Activated CD4-positive, alpha-beta T cell treated with anti-CD3 and anti-CD28 coated beads, Interleukin-2, amount 10 ng/mL, durations not matched to agents 24 days and 14 days (primary cell): ENCODE data around the gene CHKA. TPM values are rescaled to one million over a fixed set of nuclear protein-coding genes. Genes with fewer than 3 reads are reported as not detected.
"Not testable (repeated sequence)": the region's sequence is repeated elsewhere in the genome, so short reads cannot be mapped to it uniquely, and the experiment has no call there.

ENCODE experiments used
- DNase-seq: peaks from one replicate; pipeline ENCODE4 v3.0.0; 2022
- H3K27ac Mint-ChIP-seq: one replicate; pipeline ENCODE4 v1.8.0; 2022; ENCODE audit warnings: mild to moderate bottlenecking, mixed read lengths
- H3K27me3 Mint-ChIP-seq: one replicate; pipeline ENCODE4 v1.8.0; 2022; ENCODE audit warnings: mixed read lengths
- H3K36me3 Mint-ChIP-seq: one replicate; pipeline ENCODE4 v1.8.0; 2022; ENCODE audit warnings: low read depth, mild to moderate bottlenecking, mixed read lengths
- H3K4me1 Mint-ChIP-seq: one replicate; pipeline ENCODE4 v1.8.0; 2021; ENCODE audit warnings: mixed read lengths
- H3K4me3 Mint-ChIP-seq: one replicate; pipeline ENCODE4 v1.8.0; 2022; ENCODE audit warnings: mild to moderate bottlenecking, moderate library complexity, mixed read lengths
- H3K9me3 Mint-ChIP-seq: one replicate; pipeline ENCODE4 v1.8.0; 2021; ENCODE audit warnings: mixed read lengths
- intact Hi-C: fragments of 100-400 bp; cut with micrococcal nuclease; formaldehyde crosslinking; loops from one replicate; pipeline ENCODE4 v1.15.1; 2023
- total RNA-seq: library from RNA; stranded (reverse); gene quantifications from 2 replicates; pipeline ENCODE4 v1.2.3, GENCODE V29; 2022

Gene CHKA
- total RNA-seq, 1 donor from 2014 or later: 15.1 TPM

DNA sequence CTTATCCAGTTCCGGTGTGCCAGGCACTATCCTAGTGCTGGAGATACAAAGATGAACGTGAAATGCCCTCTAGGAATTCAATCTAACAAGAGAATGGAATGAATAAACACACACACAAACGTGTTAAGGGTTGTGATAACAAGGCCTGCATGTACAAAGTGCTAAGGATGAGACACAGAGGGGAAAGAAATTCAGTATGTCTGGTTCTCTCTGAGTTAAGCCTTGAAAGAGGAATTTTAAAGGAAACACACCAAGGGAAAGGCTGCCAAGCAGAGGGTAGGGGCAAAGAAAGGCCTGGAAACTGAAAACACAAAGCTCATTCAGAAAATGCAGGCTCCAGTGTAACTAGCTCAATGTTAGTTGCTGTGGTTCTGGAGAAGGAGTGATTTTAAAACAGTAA, 4.2 kb downstream of the CHKA start:
- peaks cover 6% of the 10 kb centered on the region for H3K4me1 Mint-ChIP-seq
- H3K9me3 Mint-ChIP-seq: no peaks in the 10 kb centered on the region
- peaks cover 4% of the 10 kb centered on the region for H3K36me3 Mint-ChIP-seq

GRCh38 chr11:68116126-68116525, 5.1 kb downstream of the CHKA start:
- intact Hi-C loops: no loop called here
- no peak for DNase-seq
- Mint-ChIP-seq H3K27ac (no peak overlapping the region), H3K27me3 (no peaks in the 10 kb centered on the region), H3K4me1 (peaks cover 6% of the 10 kb centered on the region), H3K9me3 (no peaks in the 10 kb centered on the region), H3K4me3 (no peak overlapping the region), H3K36me3 (peaks cover 4% of the 10 kb centered on the region)

More for the DNA sequence above, 4.2 kb downstream of the CHKA start:
- Mint-ChIP-seq H3K27ac (no peak overlapping the region), H3K27me3 (no peaks in the 10 kb centered on the region), H3K4me3 (no peak overlapping the region)
- no peak for DNase-seq
- intact Hi-C loops: no loop called here

DNA sequence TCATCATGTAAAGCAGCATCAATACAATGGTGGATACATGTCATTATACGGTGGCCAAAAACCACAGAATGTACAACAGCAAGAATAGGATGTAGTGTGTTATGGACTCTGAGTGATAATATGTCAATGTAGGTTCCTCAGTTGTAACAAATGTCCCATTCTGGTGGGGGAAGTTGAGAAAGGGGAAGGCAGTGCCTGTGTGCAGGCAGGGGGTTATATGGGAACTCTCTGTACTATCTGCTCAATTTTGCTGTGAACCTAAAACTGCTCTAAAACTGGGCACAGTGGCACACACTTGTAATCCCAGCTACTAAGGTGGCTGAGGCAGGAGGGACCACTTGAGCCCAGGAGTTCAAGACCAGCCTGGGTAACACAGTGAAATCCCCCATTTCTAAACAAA, 5.9 kb downstream of the CHKA start:
- Mint-ChIP-seq H3K27me3 (no peaks in the 10 kb centered on the region), H3K4me1 (peaks cover 6% of the 10 kb centered on the region), H3K36me3 (peaks cover 4% of the 10 kb centered on the region), H3K4me3 (no peak overlapping the region), H3K27ac (no peak overlapping the region), H3K9me3 (no peaks in the 10 kb centered on the region)
- DNase-seq: no peak
- intact Hi-C loops: no loop called here

- no peak overlapping the region for H3K4me3 Mint-ChIP-seq
- H3K4me1 Mint-ChIP-seq: peaks cover 4% of the 10 kb centered on the region
- no peaks in the 10 kb centered on the region for H3K9me3 Mint-ChIP-seq
- H3K27ac Mint-ChIP-seq: no peak overlapping the region
- peaks cover 2% of the 10 kb centered on the region for H3K36me3 Mint-ChIP-seq
- intact Hi-C loops: no loop called here
- no peaks in the 10 kb centered on the region for H3K27me3 Mint-ChIP-seq
- no peak for DNase-seq
These were observed 7.2 kb downstream of the CHKA start for GRCh38 chr11:68113986-68114385.

GRCh38 chr11:68107689-68108088, 13.5 kb downstream of the CHKA start:
- no peak for DNase-seq
- Mint-ChIP-seq H3K4me1 (no peaks in the 10 kb centered on the region), H3K27me3 (peaks cover 1% of the 10 kb centered on the region), H3K27ac (no peak overlapping the region), H3K36me3 (no peaks in the 10 kb centered on the region), H3K9me3 (no peaks in the 10 kb centered on the region), H3K4me3 (no peak overlapping the region)
- intact Hi-C loops: no loop called here

DNA sequence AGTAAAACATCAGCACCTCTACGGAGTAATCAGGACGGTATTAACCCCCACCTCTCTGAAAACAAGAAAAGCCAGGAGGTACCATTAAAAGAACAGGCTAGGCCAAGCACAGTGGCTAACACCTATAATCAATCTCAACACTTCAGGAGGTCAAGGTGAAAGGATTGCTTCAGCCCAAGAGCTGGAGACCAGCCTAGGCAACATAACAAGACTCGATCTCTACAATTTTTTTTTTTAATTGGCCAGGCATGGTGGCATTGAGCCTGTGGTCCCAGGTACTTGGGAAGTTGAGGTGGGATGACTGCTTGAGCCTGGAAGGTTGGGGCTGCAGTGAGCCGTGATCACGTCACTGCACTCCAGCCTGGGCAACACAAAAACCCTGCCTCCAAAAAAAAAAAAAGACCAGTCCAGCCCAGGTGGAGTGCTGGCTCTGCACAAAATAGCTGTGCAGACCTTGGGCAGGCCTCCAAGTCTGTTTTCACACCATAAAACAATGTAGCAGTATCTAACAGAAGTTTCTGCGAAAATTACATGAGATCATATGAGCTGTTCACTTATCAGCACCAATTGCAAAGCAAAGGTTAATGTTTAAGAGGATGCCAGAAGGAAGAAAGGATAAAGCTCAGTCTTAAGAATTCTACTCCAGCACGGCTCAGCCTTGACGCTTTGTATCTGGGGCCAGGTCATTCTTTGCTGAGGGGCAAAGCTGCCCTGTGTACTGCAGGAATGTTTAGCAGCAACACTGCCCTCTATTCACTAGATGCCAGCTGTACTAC, 14.8 kb downstream of the CHKA start:
- no peaks in the 10 kb centered on the region for H3K4me1 Mint-ChIP-seq
- no peak for DNase-seq
- no peaks in the 10 kb centered on the region for H3K36me3 Mint-ChIP-seq
- no peaks in the 10 kb centered on the region for H3K9me3 Mint-ChIP-seq
- no peak overlapping the region for H3K4me3 Mint-ChIP-seq
- intact Hi-C loops: no loop called here
- H3K27me3 Mint-ChIP-seq: peaks cover 1% of the 10 kb centered on the region
- no peak overlapping the region for H3K27ac Mint-ChIP-seq

DNA sequence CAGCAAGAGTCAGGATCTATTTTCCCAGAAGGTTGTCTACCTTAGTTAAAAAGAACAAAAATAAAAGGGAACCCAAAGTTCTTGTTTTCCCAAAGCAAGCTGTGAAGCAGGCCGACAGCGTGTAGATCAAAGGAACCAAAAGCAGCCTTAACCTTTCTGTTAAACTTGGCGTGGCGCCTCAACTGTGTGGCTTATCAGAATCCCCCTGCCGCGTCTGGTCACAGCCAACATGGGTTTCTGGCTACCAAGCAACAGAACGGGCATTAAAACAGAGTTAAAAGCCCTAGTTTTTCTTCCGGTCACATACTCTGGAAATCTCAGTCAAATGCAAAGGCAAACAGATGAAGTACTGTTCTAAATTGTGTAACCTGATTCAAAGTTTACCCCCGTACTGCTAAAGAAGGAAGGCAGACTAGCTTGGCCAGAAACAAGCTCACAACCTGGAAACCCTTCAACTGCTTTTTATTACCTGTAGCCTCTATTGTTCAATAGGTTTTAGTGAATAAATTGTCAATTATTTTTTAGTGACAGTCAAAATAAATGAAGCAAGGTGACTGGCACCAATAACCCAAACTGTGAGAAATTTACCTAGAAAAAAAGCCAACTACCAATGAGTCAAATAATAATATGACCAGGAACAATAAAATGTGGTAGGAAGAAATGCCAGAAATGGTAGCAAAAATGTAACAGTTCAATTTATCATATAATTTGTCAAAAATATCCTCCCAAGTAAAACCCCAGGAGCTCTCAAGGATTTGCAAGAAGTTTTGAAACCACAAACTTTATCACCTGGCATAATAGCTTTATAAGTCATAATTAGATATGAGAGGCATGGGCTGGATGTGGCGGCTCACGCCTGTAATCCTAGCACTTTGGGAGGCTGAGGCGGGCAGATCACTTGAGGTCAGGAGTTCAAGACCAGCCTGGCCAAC, 21.4 kb downstream of the CHKA start:
- intact Hi-C loops: no loop called here
- Mint-ChIP-seq H3K36me3 (no peaks in the 10 kb centered on the region), H3K4me3 (peak overlapping the region; percentile 19), H3K9me3 (no peaks in the 10 kb centered on the region), H3K27ac (no peak overlapping the region), H3K27me3 (no peaks in the 10 kb centered on the region), H3K4me1 (peaks cover 11% of the 10 kb centered on the region)
- peak; percentile 74 for DNase-seq

DNA sequence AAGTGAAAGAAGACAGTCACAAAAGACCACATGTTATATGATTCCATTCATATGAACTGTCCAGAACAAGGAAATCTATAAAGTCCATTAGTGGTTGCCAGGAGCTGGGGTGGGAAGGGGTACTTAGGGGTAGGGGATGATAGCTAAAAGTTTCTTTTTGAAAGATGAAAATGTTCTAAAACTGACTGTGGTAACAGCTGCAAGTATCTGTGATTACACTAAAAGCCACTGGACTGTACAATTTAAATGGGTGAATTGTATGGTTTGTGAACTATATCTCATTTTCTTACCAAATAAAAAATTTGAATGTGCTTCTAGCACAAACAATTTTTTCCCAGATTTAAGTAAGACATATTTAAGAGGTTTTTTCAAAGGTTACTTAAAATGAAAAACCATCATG, 22.1 kb downstream of the CHKA start:
- peaks cover 11% of the 10 kb centered on the region for H3K4me1 Mint-ChIP-seq
- H3K9me3 Mint-ChIP-seq: no peaks in the 10 kb centered on the region
- no peaks in the 10 kb centered on the region for H3K27me3 Mint-ChIP-seq
- no peak overlapping the region for H3K27ac Mint-ChIP-seq
- intact Hi-C loops: no loop called here
- no peak for DNase-seq
- no peaks in the 10 kb centered on the region for H3K36me3 Mint-ChIP-seq
- H3K4me3 Mint-ChIP-seq: peak overlapping the region; percentile 19

GRCh38 chr11:68096962-68097361, 24.2 kb downstream of the CHKA start:
- peaks cover 11% of the 10 kb centered on the region for H3K4me1 Mint-ChIP-seq
- DNase-seq: no peak
- H3K4me3 Mint-ChIP-seq: no peak overlapping the region
- intact Hi-C loops: no loop called here
- no peak overlapping the region for H3K27ac Mint-ChIP-seq
- H3K9me3 Mint-ChIP-seq: no peaks in the 10 kb centered on the region
- no peaks in the 10 kb centered on the region for H3K27me3 Mint-ChIP-seq
- H3K36me3 Mint-ChIP-seq: no peaks in the 10 kb centered on the region

GRCh38 chr11:68093565-68093964, 27.6 kb downstream of the CHKA start:
- intact Hi-C loops: no loop called here
- H3K27ac Mint-ChIP-seq: no peak overlapping the region
- no peak overlapping the region for H3K4me3 Mint-ChIP-seq
- peaks cover 2% of the 10 kb centered on the region for H3K4me1 Mint-ChIP-seq
- H3K27me3 Mint-ChIP-seq: no peaks in the 10 kb centered on the region
- DNase-seq: no peak
- H3K36me3 Mint-ChIP-seq: no peaks in the 10 kb centered on the region
- no peaks in the 10 kb centered on the region for H3K9me3 Mint-ChIP-seq

- H3K27me3 Mint-ChIP-seq, H3K4me3 Mint-ChIP-seq, DNase-seq, H3K9me3 Mint-ChIP-seq, H3K27ac Mint-ChIP-seq, H3K4me1 Mint-ChIP-seq, intact Hi-C loops, H3K36me3 Mint-ChIP-seq: not testable (repeated sequence)
These were observed 28.2 kb downstream of the CHKA start for GRCh38 chr11:68092946-68093345.

DNA sequence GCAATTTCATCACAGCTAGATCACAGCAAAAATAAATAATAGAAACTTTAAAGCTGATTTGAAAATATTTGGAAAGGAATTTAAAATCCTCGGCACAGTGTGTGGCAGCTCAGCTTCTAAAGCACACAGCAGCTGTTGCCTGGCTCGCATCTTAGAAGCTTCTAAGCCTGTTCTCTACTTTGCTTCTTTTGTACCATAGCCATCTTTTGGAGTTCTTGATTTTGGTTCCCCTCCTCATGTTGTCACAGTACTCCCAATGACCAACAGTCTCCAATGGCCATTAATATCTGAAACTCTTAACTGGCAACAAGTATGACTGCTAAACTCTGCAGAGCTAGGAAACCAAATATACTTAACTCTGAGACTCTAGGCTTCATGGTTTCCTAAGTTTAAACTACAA, 28.8 kb downstream of the CHKA start:
- Mint-ChIP-seq H3K4me1 (peaks cover 2% of the 10 kb centered on the region), H3K27me3 (no peaks in the 10 kb centered on the region), H3K36me3 (no peaks in the 10 kb centered on the region), H3K9me3 (no peaks in the 10 kb centered on the region), H3K4me3 (no peak overlapping the region), H3K27ac (no peak overlapping the region)
- DNase-seq: no peak
- intact Hi-C loops: no loop called here

DNA sequence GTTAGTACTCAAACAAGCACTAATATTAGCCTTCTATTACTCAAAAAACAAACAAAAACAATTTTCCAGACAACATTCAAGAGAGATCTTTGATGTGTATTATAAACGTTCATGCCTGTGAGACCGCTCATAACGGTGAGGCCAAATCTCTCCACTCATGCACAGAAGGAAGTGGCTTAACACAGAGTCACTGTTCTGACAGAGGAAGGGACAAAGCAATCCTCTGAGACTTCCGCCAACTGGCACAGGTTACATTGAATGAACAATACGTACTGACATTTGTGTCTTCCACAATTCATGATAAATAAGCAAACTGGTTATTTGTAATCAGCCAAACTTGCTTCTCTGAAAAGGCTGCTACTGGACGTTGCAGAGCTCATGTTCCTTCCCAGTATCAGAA, 30.5 kb downstream of the CHKA start:
- Mint-ChIP-seq H3K9me3 (no peaks in the 10 kb centered on the region), H3K4me3 (no peak overlapping the region), H3K27ac (no peak overlapping the region), H3K36me3 (no peaks in the 10 kb centered on the region), H3K27me3 (no peaks in the 10 kb centered on the region), H3K4me1 (peaks cover 2% of the 10 kb centered on the region)
- no peak for DNase-seq
- intact Hi-C loops: no loop called here

DNA sequence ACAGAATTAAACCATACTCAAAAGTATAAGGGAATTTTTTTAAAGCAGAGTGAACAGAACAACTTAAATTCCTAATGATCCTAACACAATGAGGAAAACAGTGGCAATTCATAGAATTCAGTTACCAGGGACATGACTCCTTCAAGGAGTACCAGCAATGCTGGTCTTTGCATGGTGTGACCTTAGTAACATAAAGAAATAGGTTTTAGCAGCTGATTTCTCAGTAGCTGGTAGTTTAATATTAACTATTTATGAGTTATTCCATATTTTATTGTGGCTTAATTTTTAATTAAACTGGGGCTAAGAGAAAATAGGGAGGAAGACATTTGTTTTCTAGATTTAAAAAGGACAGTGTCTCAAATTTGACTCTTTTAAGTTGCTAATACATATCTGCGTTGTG, 30.9 kb downstream of the CHKA start:
- intact Hi-C loops: no loop called here
- Mint-ChIP-seq H3K9me3 (no peaks in the 10 kb centered on the region), H3K36me3 (no peaks in the 10 kb centered on the region), H3K27me3 (no peaks in the 10 kb centered on the region), H3K4me1 (peaks cover 2% of the 10 kb centered on the region), H3K27ac (no peak overlapping the region), H3K4me3 (no peak overlapping the region)
- DNase-seq: no peak
